Large intestine (tissue), 3 donors: ENCODE measurements around the gene PLCB2. TPM values are rescaled to one million over a fixed set of nuclear protein-coding genes. Genes with fewer than 3 reads are reported as not detected.

Experiments used
- DNase-seq, 2 donors: peaks; one replicate each; pipeline versions ENCODE4 v3.0.0 to v3.0.0-alpha.2; 2013
- H3K27ac ChIP-seq: one replicate; pipeline ENCODE4 v1.5.1; 2013; ENCODE audit warnings: low read length
- H3K27me3 ChIP-seq: 2 replicates; pipeline ENCODE4 v1.6.1; 2013; ENCODE audit warnings: low read length; ENCODE audit not compliant: control insufficient read depth, insufficient read depth
- H3K36me3 ChIP-seq: 2 replicates; pipeline ENCODE4 v1.6.1; 2013; ENCODE audit warnings: low read length; ENCODE audit not compliant: control insufficient read depth, insufficient read depth
- H3K4me1 ChIP-seq: one replicate; pipeline ENCODE4 v1.6.1; 2013; ENCODE audit warnings: low read length; ENCODE audit not compliant: control insufficient read depth, insufficient read depth
- H3K4me3 ChIP-seq: one replicate; pipeline ENCODE4 v1.5.1; 2013; ENCODE audit warnings: low read length
- H3K9me3 ChIP-seq: one replicate; pipeline ENCODE4 v1.6.1; 2013; ENCODE audit warnings: mild to moderate bottlenecking, low read depth, low read length, moderate library complexity; ENCODE audit not compliant: control insufficient read depth
- WGBS: methylation state at CpG from one replicate; pipeline ENCODE4 v1.1.5; 2013; ENCODE audit warnings: low lambda C conversion rate; ENCODE audit not compliant: insufficient coverage; 5-methylcytosine and 5-hydroxymethylcytosine counted together
- polyA plus RNA-seq: library from polyadenylated mRNA; unstranded; fragments of 120-200 nt; gene quantifications from one replicate; pipeline ENCODE4 v1.2.1, GENCODE V29; 2013

Gene PLCB2
- polyA plus RNA-seq, 1 donor = 11.7 TPM

- no peak overlapping the region for H3K4me3 ChIP-seq
Measured at GRCh38 chr15:40333922-40334492, 26.3 kb upstream of the PLCB2 start.

GRCh38 chr15:40332113-40332781 lies 24.5 kb upstream of the PLCB2 start:
- H3K9me3 ChIP-seq = no peaks in the 10 kb centered on the region
- no CpG with 5 or more reads among the region's 8 CpGs for WGBS
- H3K36me3 ChIP-seq = no peaks in the 10 kb centered on the region
- no peak for DNase-seq
- no peak overlapping the region for H3K4me3 ChIP-seq
- peaks cover 35% of the 10 kb centered on the region for H3K4me1 ChIP-seq
- H3K27me3 ChIP-seq = no peaks in the 10 kb centered on the region
- no peak overlapping the region for H3K27ac ChIP-seq

More at GRCh38 chr15:40333922-40334492, 26.3 kb upstream of the PLCB2 start:
- Histone ChIP-seq H3K27ac (peak overlapping the region; percentile 38), H3K27me3 (no peaks in the 10 kb centered on the region), H3K9me3 (no peaks in the 10 kb centered on the region), H3K36me3 (no peaks in the 10 kb centered on the region), H3K4me1 (peaks cover 49% of the 10 kb centered on the region)
- peak in 1 of 2 donors; percentile 69 for DNase-seq
- WGBS = no CpG with 5 or more reads among the region's 12 CpGs

- peaks cover 35% of the 10 kb centered on the region for H3K4me1 ChIP-seq
- no peaks in the 10 kb centered on the region for H3K27me3 ChIP-seq
- no peak overlapping the region for H3K4me3 ChIP-seq
- no peaks in the 10 kb centered on the region for H3K9me3 ChIP-seq
- no peaks in the 10 kb centered on the region for H3K36me3 ChIP-seq
- no peak overlapping the region for H3K27ac ChIP-seq
- no peak for DNase-seq
- WGBS = no CpG with 5 or more reads among the region's 7 CpGs
Measured at GRCh38 chr15:40331637-40332036, 23.9 kb upstream of the PLCB2 start.

- no peak overlapping the region for H3K4me3 ChIP-seq
- H3K4me1 ChIP-seq = peaks cover 29% of the 10 kb centered on the region
- WGBS = no CpG with 5 or more reads among the region's 7 CpGs
- H3K27ac ChIP-seq = peak overlapping the region; percentile 36
- H3K36me3 ChIP-seq = no peaks in the 10 kb centered on the region
- DNase-seq = no peak
- H3K27me3 ChIP-seq = no peaks in the 10 kb centered on the region
- H3K9me3 ChIP-seq = no peaks in the 10 kb centered on the region
Measured at GRCh38 chr15:40331026-40331425, 23.3 kb upstream of the PLCB2 start.

GRCh38 chr15:40330368-40330836 lies 22.7 kb upstream of the PLCB2 start:
- Histone ChIP-seq H3K36me3 (no peaks in the 10 kb centered on the region), H3K4me1 (peaks cover 22% of the 10 kb centered on the region), H3K27me3 (no peaks in the 10 kb centered on the region), H3K4me3 (no peak overlapping the region), H3K27ac (peak overlapping the region; percentile 36), H3K9me3 (no peaks in the 10 kb centered on the region)
- WGBS = no CpG with 5 or more reads among the region's 5 CpGs
- peak in 1 of 2 donors; percentile 53 for DNase-seq

GRCh38 chr15:40329804-40330203 lies 22.1 kb upstream of the PLCB2 start:
- WGBS = no CpG with 5 or more reads among the region's 7 CpGs
- Histone ChIP-seq H3K4me3 (no peak overlapping the region), H3K27ac (peak overlapping the region; percentile 4), H3K9me3 (no peaks in the 10 kb centered on the region), H3K4me1 (peaks cover 16% of the 10 kb centered on the region), H3K36me3 (no peaks in the 10 kb centered on the region), H3K27me3 (no peaks in the 10 kb centered on the region)
- DNase-seq = no peak

GRCh38 chr15:40328751-40329150 lies 21.0 kb upstream of the PLCB2 start:
- H3K27me3 ChIP-seq = peaks cover 3% of the 10 kb centered on the region
- H3K36me3 ChIP-seq = no peaks in the 10 kb centered on the region
- no peak overlapping the region for H3K27ac ChIP-seq
- H3K9me3 ChIP-seq = no peaks in the 10 kb centered on the region
- WGBS = 94% methylated on average over 3 of the region's 5 CpGs
- peaks cover 6% of the 10 kb centered on the region for H3K4me1 ChIP-seq
- no peak overlapping the region for H3K4me3 ChIP-seq
- no peak for DNase-seq

- 86% methylated on average over 1 of the region's 3 CpGs for WGBS
- no peaks in the 10 kb centered on the region for H3K36me3 ChIP-seq
- H3K9me3 ChIP-seq = no peaks in the 10 kb centered on the region
- peaks cover 3% of the 10 kb centered on the region for H3K27me3 ChIP-seq
- no peak for DNase-seq
- peak overlapping the region; percentile 8 for H3K27ac ChIP-seq
- no peak overlapping the region for H3K4me3 ChIP-seq
- H3K4me1 ChIP-seq = peaks cover 2% of the 10 kb centered on the region
Measured at GRCh38 chr15:40328176-40328575, 20.4 kb upstream of the PLCB2 start.

- H3K4me3 ChIP-seq = no peak overlapping the region
- no peaks in the 10 kb centered on the region for H3K36me3 ChIP-seq
- peaks cover 8% of the 10 kb centered on the region for H3K4me1 ChIP-seq
- no CpG with 5 or more reads among the region's 6 CpGs for WGBS
- H3K27me3 ChIP-seq = peaks cover 3% of the 10 kb centered on the region
- H3K9me3 ChIP-seq = no peaks in the 10 kb centered on the region
- H3K27ac ChIP-seq = no peak overlapping the region
- DNase-seq = no peak
Measured at GRCh38 chr15:40327457-40327856, 19.7 kb upstream of the PLCB2 start.

GRCh38 chr15:40325700-40326099 lies 18.0 kb upstream of the PLCB2 start:
- Histone ChIP-seq H3K4me3 (no peak overlapping the region), H3K27ac (no peak overlapping the region), H3K9me3 (no peaks in the 10 kb centered on the region), H3K36me3 (no peaks in the 10 kb centered on the region), H3K4me1 (peaks cover 8% of the 10 kb centered on the region), H3K27me3 (peaks cover 3% of the 10 kb centered on the region)
- no peak for DNase-seq
- WGBS = 100% methylated on average over 2 of the region's 2 CpGs

GRCh38 chr15:40325188-40325587 lies 17.5 kb upstream of the PLCB2 start:
- H3K36me3 ChIP-seq = no peaks in the 10 kb centered on the region
- WGBS = 83% methylated on average over 1 of the region's 2 CpGs
- peaks cover 3% of the 10 kb centered on the region for H3K27me3 ChIP-seq
- H3K4me1 ChIP-seq = peaks cover 6% of the 10 kb centered on the region
- H3K9me3 ChIP-seq = no peaks in the 10 kb centered on the region
- no peak overlapping the region for H3K27ac ChIP-seq
- no peak for DNase-seq
- H3K4me3 ChIP-seq = peak overlapping the region; percentile 52
